Measurements from ENCODE around the gene FLVCR2. TPM values are rescaled to one million over a fixed set of nuclear protein-coding genes. Genes with fewer than 3 reads are reported as not detected.

The FLVCR2 gene
- total RNA-seq, 2 experiments from 2014 or later, result 0.50 to 4.4 TPM

- DNase-seq (no peak), ATAC-seq (no peak)
- no peaks in the 10 kb centered on the region for H3K27me3 Mint-ChIP-seq
- no peak overlapping the region for H3K4me3 Mint-ChIP-seq
- no peaks in the 10 kb centered on the region for H3K9me3 Mint-ChIP-seq
- intact Hi-C loops (cut with micrococcal nuclease), result no loop called here
- no peaks in the 10 kb centered on the region for H3K36me3 Mint-ChIP-seq (ENCODE audit: low read depth)
- POLR2A ChIA-PET, result no interaction called here
- TF ChIP-seq CTCF (IDR thresholded peaks at IDR 0.05), result no peak
- H3K27ac Mint-ChIP-seq, result no peak overlapping the region
- CTCF ChIA-PET, result interaction anchor here (1.1 kb wide), 1 partner anchor 10 kb away, joined by 3 read pairs; no protein-coding TSS in a partner anchor
- no peaks in the 10 kb centered on the region for H3K4me1 Mint-ChIP-seq (ENCODE audit: low read depth)
These were observed 35.8 kb downstream of the FLVCR2 start for GRCh38 chr14:75614179-75614578.

DNA sequence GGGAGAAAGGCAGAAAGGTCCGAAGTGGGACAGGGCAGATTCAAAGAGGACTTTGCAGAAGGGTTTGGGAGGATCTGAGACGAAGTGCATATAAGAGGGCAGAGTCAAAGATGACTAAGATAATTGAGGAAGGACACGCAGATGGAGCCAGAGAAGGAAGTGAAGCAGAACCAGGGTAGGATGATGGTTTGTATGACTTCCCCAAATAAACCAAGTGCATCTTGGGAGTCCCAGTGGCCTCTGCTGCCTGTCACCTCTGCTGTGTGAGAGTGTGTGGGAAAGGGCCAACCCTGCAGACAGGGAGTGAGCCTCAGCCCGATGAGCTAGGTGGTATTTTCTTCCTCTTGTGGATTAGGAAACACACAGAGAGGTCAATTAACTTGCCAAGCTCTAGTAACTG is 36.8 kb downstream of the FLVCR2 start:
- Mint-ChIP-seq H3K4me1 (ENCODE audit: low read depth) (no peaks in the 10 kb centered on the region), H3K36me3 (ENCODE audit: low read depth) (no peaks in the 10 kb centered on the region), H3K9me3 (no peaks in the 10 kb centered on the region), H3K27ac (no peak overlapping the region), H3K4me3 (no peak overlapping the region), H3K27me3 (no peaks in the 10 kb centered on the region)
- ChIA-PET CTCF (no interaction called here), POLR2A (no interaction called here)
- intact Hi-C loops (cut with micrococcal nuclease), result no loop called here
- no peak for DNase-seq
- ATAC-seq, result no peak
- no peak for TF ChIP-seq CTCF (IDR thresholded peaks at IDR 0.05)

DNA sequence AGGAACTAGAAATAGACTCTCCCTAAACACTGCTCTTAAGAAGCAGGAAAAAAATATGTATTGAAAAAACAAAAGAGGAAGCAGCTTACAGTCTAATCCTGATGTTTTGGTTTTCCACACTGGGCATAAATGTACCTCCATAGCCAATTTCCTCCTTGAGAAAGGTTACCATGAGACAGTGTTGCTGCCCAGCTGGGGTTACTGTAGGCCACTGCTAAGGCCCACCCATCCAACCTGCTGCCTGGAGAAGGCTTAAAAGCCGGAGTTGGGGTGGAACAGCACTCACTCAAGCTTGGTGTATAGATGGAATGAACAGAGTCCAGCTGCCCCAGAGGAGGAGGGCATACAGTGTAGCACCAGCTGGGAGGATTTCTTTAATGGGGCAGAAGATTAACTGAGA is 41.1 kb downstream of the FLVCR2 start:
- POLR2A ChIA-PET, result no interaction called here
- Mint-ChIP-seq H3K27me3 (no peaks in the 10 kb centered on the region), H3K4me1 (ENCODE audit: low read depth) (no peaks in the 10 kb centered on the region), H3K9me3 (no peaks in the 10 kb centered on the region), H3K27ac (no peak overlapping the region), H3K36me3 (ENCODE audit: low read depth) (no peaks in the 10 kb centered on the region), H3K4me3 (no peak overlapping the region)
- ATAC-seq (no peak), DNase-seq (no peak)
- CTCF ChIA-PET, result interaction anchor here (1.1 to 5.0 kb wide), 3 partner anchors 30 to 39 kb away, joined by 3 to 23 read pairs (median 3); no protein-coding TSS in a partner anchor
- intact Hi-C loops (cut with micrococcal nuclease), result no loop called here
- no peak for TF ChIP-seq CTCF (IDR thresholded peaks at IDR 0.05)

DNA sequence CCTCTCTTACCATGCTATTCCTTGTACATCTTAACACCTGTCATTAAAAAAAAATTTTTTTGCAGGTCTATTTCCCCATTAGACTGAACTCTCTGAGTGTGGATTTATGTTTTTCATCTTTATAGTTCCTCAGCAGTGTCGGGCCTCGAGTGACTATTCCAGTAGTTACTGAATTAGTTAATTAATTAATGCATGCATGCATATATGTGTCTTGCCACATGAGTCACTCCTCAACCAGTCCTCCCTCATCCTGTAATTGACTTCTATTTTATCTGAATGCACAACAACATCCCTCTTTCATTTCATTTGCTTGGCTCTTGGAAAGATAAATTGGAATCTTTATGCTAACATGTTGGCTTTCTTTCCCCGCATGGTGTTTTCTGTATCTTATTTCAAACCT is 46.6 kb downstream of the FLVCR2 start:
- POLR2A ChIA-PET, result no interaction called here
- Mint-ChIP-seq H3K36me3 (ENCODE audit: low read depth) (no peaks in the 10 kb centered on the region), H3K9me3 (no peaks in the 10 kb centered on the region), H3K4me1 (ENCODE audit: low read depth) (no peaks in the 10 kb centered on the region), H3K27me3 (no peaks in the 10 kb centered on the region), H3K4me3 (no peak overlapping the region), H3K27ac (no peak overlapping the region)
- no peak for DNase-seq
- CTCF ChIA-PET, result no interaction called here
- ATAC-seq, result no peak
- intact Hi-C loops (cut with micrococcal nuclease), result no loop called here
- TF ChIP-seq CTCF (IDR thresholded peaks at IDR 0.05), result no peak

DNA sequence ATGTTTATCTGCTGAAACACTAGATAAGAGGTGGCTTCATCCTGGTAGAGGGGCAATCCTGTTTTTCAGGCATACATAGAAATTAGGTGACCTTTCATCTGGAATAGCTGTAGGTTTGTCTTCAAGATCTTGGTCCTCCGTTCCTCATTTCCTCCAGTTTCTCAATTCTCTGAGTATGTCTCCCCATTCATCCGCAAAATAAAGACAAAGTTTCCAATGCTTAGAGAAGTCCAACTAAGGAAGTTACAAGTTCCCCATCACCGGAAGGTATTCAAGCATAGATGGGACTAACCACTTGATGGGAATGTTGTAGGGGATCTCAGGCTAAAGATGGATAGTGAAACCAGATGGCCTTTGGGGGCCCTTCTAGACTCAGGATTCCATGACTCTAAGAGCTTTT is 48.0 kb downstream of the FLVCR2 start:
- H3K9me3 Mint-ChIP-seq, result no peaks in the 10 kb centered on the region
- CTCF ChIA-PET, result interaction anchor here (1.1 kb wide), 1 partner anchor 49 kb away, joined by 3 read pairs; no protein-coding TSS in a partner anchor

More for the DNA sequence above, 48.0 kb downstream of the FLVCR2 start:
- no peak for ATAC-seq
- DNase-seq, result no peak
- intact Hi-C loops (cut with micrococcal nuclease), result no loop called here
- H3K4me3 Mint-ChIP-seq, result no peak overlapping the region
- no peaks in the 10 kb centered on the region for H3K27me3 Mint-ChIP-seq
- TF ChIP-seq CTCF (IDR thresholded peaks at IDR 0.05), result no peak
- POLR2A ChIA-PET, result no interaction called here
- no peaks in the 10 kb centered on the region for H3K36me3 Mint-ChIP-seq (ENCODE audit: low read depth)
- H3K4me1 Mint-ChIP-seq (ENCODE audit: low read depth), result no peaks in the 10 kb centered on the region
- H3K27ac Mint-ChIP-seq, result no peak overlapping the region
